Measurements from ENCODE around the gene PECR.

GRCh38 chr2:216103213-216103612 lies 21.6 kb upstream of the PECR start:
- peak; percentile 78 for TF ChIP-seq ZNF316 (IDR thresholded peaks at IDR 0.05)
- TF ChIP-seq PML (IDR thresholded peaks at IDR 0.05; ENCODE audit: low read length): no peak
- no peak for TF ChIP-seq RNF2 (IDR thresholded peaks at IDR 0.05)
- TF ChIP-seq HBP1 (CRISPR knock-in tag; IDR thresholded peaks at IDR 0.05): no peak
- TF ChIP-seq CTCF (IDR thresholded peaks at IDR 0.05 in 2 of 3, conservative IDR thresholded peaks at IDR 0.05 in 1 of 3; ENCODE audit: insufficient read depth in 2 of 3, low read depth in 1 of 3, low read length in 3 of 3): no peak
- no peak for TF ChIP-seq SMAD3 (CRISPR knock-in tag; conservative IDR thresholded peaks at IDR 0.05)
- no peak for TF ChIP-seq RCOR1 (IDR thresholded peaks at IDR 0.05; ENCODE audit: borderline replicate concordance in 1 of 2, low read depth in 2 of 2, low read length in 2 of 2)
- no peak for TF ChIP-seq FOXA3 (CRISPR knock-in tag; conservative IDR thresholded peaks at IDR 0.05 in 1 of 2, IDR thresholded peaks at IDR 0.05 in 1 of 2)
- no peak for TF ChIP-seq MXI1 (IDR thresholded peaks at IDR 0.05; ENCODE audit: low read depth, low read length)
- TF ChIP-seq HNRNPH1 (optimal IDR thresholded peaks at IDR 0.05; ENCODE audit: low read depth, low read length): no peak
- TF ChIP-seq KDM4B (IDR thresholded peaks at IDR 0.05; ENCODE audit: borderline replicate concordance in 2 of 2, low read depth in 1 of 2): no peak
- no peak for TF ChIP-seq HMG20B (CRISPR knock-in tag; IDR thresholded peaks at IDR 0.05)
